Gastroesophageal sphincter (tissue), 4 donors: Measurements from ENCODE around the gene IBTK. TPM values are rescaled to one million over a fixed set of nuclear protein-coding genes. Genes with fewer than 3 reads are reported as not detected.

Source experiments
- ATAC-seq: fragments of 150-250 bp; one replicate; pipeline ENCODE4 v1.9.1; 2016; ENCODE audit warnings: mild to moderate bottlenecking, moderate library complexity
- H3K27ac ChIP-seq, 4 donors: fragments of 200-600 bp; sonication (generic) in 3 of 4; 1 replicate in 3 of 4; 2 replicates in 1 of 4; pipeline ENCODE4 v1.5.1; 2016 to 2019
- H3K27me3 ChIP-seq: fragments of 200-600 bp; sonication (generic); one replicate; pipeline ENCODE4 v1.5.1; 2019
- H3K36me3 ChIP-seq, 2 donors: fragments of 200-600 bp; sonication (generic); one replicate each; pipeline ENCODE4 v1.5.1; 2019; ENCODE audit warnings: control low read depth in 1 of 2
- H3K4me1 ChIP-seq, 3 donors: fragments of 200-600 bp; sonication (generic); 1 replicate in 2 of 3; 2 replicates in 1 of 3; pipeline ENCODE4 v1.5.1; 2016 to 2019; ENCODE audit warnings: control low read depth in 2 of 3
- H3K4me3 ChIP-seq, 2 donors: fragments of 200-600 bp; sonication (generic); one replicate each; pipeline ENCODE4 v1.5.1; 2019; ENCODE audit warnings: mild to moderate bottlenecking in 1 of 2, moderate library complexity in 1 of 2
- H3K9me3 ChIP-seq, 3 donors: fragments of 200-600 bp; sonication (generic); one replicate each; pipeline ENCODE4 v1.5.1; 2017 to 2019; ENCODE audit warnings: control low read depth in 2 of 3
- EP300 ChIP-seq: sonication (generic); formaldehyde crosslinking; IDR thresholded peaks from one replicate; pipeline ENCODE4 v1.6.1; 2017; ENCODE audit warnings: antibody characterized with exemption, mild to moderate bottlenecking
- POLR2A ChIP-seq, 2 donors: fragments of 450-650 bp; IDR thresholded peaks; one replicate each; pipeline ENCODE4 v1.6.1; 2017; ENCODE audit warnings: antibody characterized with exemption in 2 of 2, mild to moderate bottlenecking in 2 of 2, moderate library complexity in 1 of 2
- POLR2AphosphoS5 ChIP-seq: sonication (generic); formaldehyde crosslinking; IDR thresholded peaks from one replicate; pipeline ENCODE4 v1.6.1; 2017; ENCODE audit warnings: antibody characterized with exemption
- WGBS, 2 donors: methylation state at CpG; one replicate each; pipeline ENCODE4 v1.1.5; 2018; ENCODE audit warnings: low coverage in 1 of 2; 5-methylcytosine and 5-hydroxymethylcytosine counted together
- total RNA-seq, 4 donors: library from RNA; depleted of rRNA; stranded (reverse); fragments of >200 nt; gene quantifications; one replicate each; pipeline ENCODE4 v1.1.0, GENCODE V29; 2016
- TF ChIP-seq, protein P1 (sequence below), 4 experiments: fragments of 200-600 bp in 2 of 4; fragments of 450-650 bp in 2 of 4; sonication (generic) in 1 of 4; IDR thresholded peaks; one replicate each; pipeline ENCODE4 v1.5.1; 2017 to 2019; ENCODE audit warnings: antibody characterized with exemption in 4 of 4, mild to moderate bottlenecking in 2 of 4, moderate library complexity in 2 of 4

IBTK gene
- total RNA-seq, 4 donors from 2014 or later, result 26.9 to 42.3 (median 30.8) TPM

- H3K4me3 ChIP-seq, result no peak overlapping the region
- peaks cover 0 to 91% of the 10 kb centered on the region in 2 donors for H3K36me3 ChIP-seq
- no peaks in the 10 kb centered on the region for H3K4me1 ChIP-seq
- 59 to 72% methylated on average over 2 of the region's 2 CpGs for WGBS, 2 donors
- TF ChIP-seq, protein P1, sequence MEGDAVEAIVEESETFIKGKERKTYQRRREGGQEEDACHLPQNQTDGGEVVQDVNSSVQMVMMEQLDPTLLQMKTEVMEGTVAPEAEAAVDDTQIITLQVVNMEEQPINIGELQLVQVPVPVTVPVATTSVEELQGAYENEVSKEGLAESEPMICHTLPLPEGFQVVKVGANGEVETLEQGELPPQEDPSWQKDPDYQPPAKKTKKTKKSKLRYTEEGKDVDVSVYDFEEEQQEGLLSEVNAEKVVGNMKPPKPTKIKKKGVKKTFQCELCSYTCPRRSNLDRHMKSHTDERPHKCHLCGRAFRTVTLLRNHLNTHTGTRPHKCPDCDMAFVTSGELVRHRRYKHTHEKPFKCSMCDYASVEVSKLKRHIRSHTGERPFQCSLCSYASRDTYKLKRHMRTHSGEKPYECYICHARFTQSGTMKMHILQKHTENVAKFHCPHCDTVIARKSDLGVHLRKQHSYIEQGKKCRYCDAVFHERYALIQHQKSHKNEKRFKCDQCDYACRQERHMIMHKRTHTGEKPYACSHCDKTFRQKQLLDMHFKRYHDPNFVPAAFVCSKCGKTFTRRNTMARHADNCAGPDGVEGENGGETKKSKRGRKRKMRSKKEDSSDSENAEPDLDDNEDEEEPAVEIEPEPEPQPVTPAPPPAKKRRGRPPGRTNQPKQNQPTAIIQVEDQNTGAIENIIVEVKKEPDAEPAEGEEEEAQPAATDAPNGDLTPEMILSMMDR (IDR thresholded peaks at IDR 0.05), result no peak
- TF ChIP-seq POLR2AphosphoS5, result no peak
- H3K27me3 ChIP-seq, result no peaks in the 10 kb centered on the region
- H3K27ac ChIP-seq, result no peak overlapping the region
- no peaks in the 10 kb centered on the region for H3K9me3 ChIP-seq
- ATAC-seq, result no peak
Measured at GRCh38 chr6:82216549-82216948, 31.0 kb downstream of the IBTK start.

- Histone ChIP-seq H3K36me3 (peaks cover 0 to 73% of the 10 kb centered on the region in 2 donors), H3K4me3 (no peak overlapping the region), H3K9me3 (no peaks in the 10 kb centered on the region), H3K4me1 (peaks cover 0 to 7% (median 0%) of the 10 kb centered on the region in 3 donors), H3K27ac (no peak overlapping the region), H3K27me3 (no peaks in the 10 kb centered on the region)
- WGBS, 2 donors, result 91 to 100% methylated on average over 2 of the region's 2 CpGs
- no peak for TF ChIP-seq POLR2AphosphoS5
- no peak for TF ChIP-seq POLR2A (IDR thresholded peaks at IDR 0.05)
- TF ChIP-seq EP300, result no peak
- TF ChIP-seq, protein P1 (IDR thresholded peaks at IDR 0.05), result no peak
- no peak for ATAC-seq
Measured at GRCh38 chr6:82211326-82211725, 36.2 kb downstream of the IBTK start.

DNA sequence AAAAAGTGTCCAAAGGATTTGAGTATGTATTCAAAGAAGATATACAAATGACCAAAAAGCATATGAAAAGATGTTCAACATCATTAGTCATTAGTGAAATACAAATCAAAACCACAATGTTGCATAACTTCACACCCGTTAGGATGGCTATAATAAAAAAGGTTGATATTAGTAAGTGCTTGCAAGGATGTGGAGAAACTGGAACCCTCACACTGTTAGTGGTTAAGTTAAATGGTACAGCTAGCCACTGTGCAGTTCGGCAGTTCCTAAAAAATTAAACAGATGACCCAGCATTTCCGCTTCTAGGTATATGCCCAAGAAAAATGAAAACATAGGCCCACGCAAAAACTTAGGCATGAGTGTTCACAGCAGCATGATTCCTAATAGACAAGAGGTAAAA is 38.6 kb downstream of the IBTK start:
- Histone ChIP-seq H3K4me1 (peaks cover 0 to 17% (median 5%) of the 10 kb centered on the region in 3 donors), H3K9me3 (no peaks in the 10 kb centered on the region), H3K27ac (no peak overlapping the region), H3K36me3 (peaks cover 0 to 56% of the 10 kb centered on the region in 2 donors), H3K27me3 (no peaks in the 10 kb centered on the region), H3K4me3 (no peak overlapping the region)
- 86% methylated on average over 4 of the region's 4 CpGs for WGBS, 2 donors
- TF ChIP-seq, protein P1 (IDR thresholded peaks at IDR 0.05), result no peak
- TF ChIP-seq EP300 (no peak), POLR2A (IDR thresholded peaks at IDR 0.05) (no peak), POLR2AphosphoS5 (no peak)
- ATAC-seq, result no peak

DNA sequence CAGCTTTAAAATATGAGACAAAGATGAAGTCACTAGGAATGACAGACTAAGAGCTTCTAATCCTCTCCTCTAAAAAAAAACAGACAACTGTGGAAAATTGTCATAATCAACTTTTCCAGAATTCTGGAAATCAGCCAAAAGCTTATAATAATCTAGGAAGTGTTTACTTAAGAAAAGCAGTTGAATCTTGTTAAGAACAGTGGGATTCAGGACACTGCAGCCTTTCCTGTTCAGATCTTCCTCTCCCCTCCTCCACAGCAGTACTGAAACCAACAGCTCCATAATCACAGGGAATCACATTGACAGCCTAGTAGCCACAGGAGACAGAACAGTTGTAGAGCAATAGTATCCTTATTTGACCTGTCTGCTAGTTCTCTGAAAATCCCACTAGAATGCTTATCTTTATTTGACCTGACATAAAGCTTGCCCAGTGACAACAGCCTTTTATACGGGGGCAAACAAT is 41.6 kb downstream of the IBTK start:
- 13 to 18% methylated on average over 1 of the region's 1 CpG for WGBS, 2 donors
- no peaks in the 10 kb centered on the region for H3K9me3 ChIP-seq
- peak overlapping the region in 3 of 4 donors; percentile 34 to 50 (median 34) for H3K27ac ChIP-seq
- H3K4me3 ChIP-seq, result no peak overlapping the region
- TF ChIP-seq, protein P1 (IDR thresholded peaks at IDR 0.05), result no peak
- no peak for TF ChIP-seq EP300
- no peak for TF ChIP-seq POLR2A (IDR thresholded peaks at IDR 0.05)
- no peak for TF ChIP-seq POLR2AphosphoS5
- H3K36me3 ChIP-seq, result peaks cover 4 to 59% of the 10 kb centered on the region in 2 donors
- ATAC-seq, result no peak
- H3K4me1 ChIP-seq, result peaks cover 0 to 17% (median 5%) of the 10 kb centered on the region in 3 donors
- no peaks in the 10 kb centered on the region for H3K27me3 ChIP-seq

- Histone ChIP-seq H3K27me3 (no peaks in the 10 kb centered on the region), H3K9me3 (no peaks in the 10 kb centered on the region), H3K36me3 (peaks cover 21 to 64% of the 10 kb centered on the region in 2 donors), H3K4me1 (peaks cover 0 to 17% (median 5%) of the 10 kb centered on the region in 3 donors), H3K4me3 (no peak overlapping the region), H3K27ac (no peak overlapping the region)
- TF ChIP-seq, protein P1 (IDR thresholded peaks at IDR 0.05), result no peak
- TF ChIP-seq EP300 (no peak), POLR2AphosphoS5 (no peak), POLR2A (IDR thresholded peaks at IDR 0.05) (no peak)
- no peak for ATAC-seq
Measured at GRCh38 chr6:82204020-82204419, 43.5 kb downstream of the IBTK start.
